Testis (tissue), 3 donors: ENCODE measurements around the gene SPRN. TPM values are rescaled to one million over a fixed set of nuclear protein-coding genes. Genes with fewer than 3 reads are reported as not detected.

Experiments
- DNase-seq: peaks from one replicate; pipeline ENCODE4 v3.0.0-alpha.2; 2019
- H3K27ac ChIP-seq, 2 donors: fragments of 200-600 bp; sonication (generic); one replicate each; pipeline ENCODE4 v1.5.1; 2019
- H3K27me3 ChIP-seq: fragments of 200-600 bp; sonication (generic); one replicate; pipeline ENCODE4 v1.5.1; 2019
- H3K36me3 ChIP-seq: fragments of 200-600 bp; sonication (generic); one replicate; pipeline ENCODE4 v1.5.1; 2017; ENCODE audit warnings: low read depth; ENCODE audit errors: missing control alignments
- H3K4me1 ChIP-seq: fragments of 200-600 bp; sonication (generic); one replicate; pipeline ENCODE4 v1.5.1; 2019
- H3K4me3 ChIP-seq, 2 donors: fragments of 200-600 bp; sonication (generic); one replicate each; pipeline ENCODE4 v1.5.1; 2017 to 2019
- H3K9me3 ChIP-seq: fragments of 200-600 bp; sonication (generic); one replicate; pipeline ENCODE4 v1.5.1; 2017
- CTCF ChIP-seq, 3 experiments: fragments of 450-650 bp in 2 of 3; fragments of 200-600 bp in 1 of 3; sonication (generic) in 1 of 3; IDR thresholded peaks; one replicate each; pipeline ENCODE4 v1.5.1; 2016 to 2019; ENCODE audit warnings: antibody characterized with exemption in 3 of 3, mild to moderate bottlenecking in 2 of 3, moderate library complexity in 1 of 3
- POLR2A ChIP-seq: fragments of 450-650 bp; IDR thresholded peaks from one replicate; pipeline ENCODE4 v1.6.1; 2017; ENCODE audit warnings: antibody characterized with exemption, mild to moderate bottlenecking, moderate library complexity
- whole genome bisulfite sequencing, 2 donors: methylation state at CpG; one replicate each; pipeline ENCODE4 v1.1.5; 2018; 5-methylcytosine and 5-hydroxymethylcytosine counted together
- intact Hi-C: fragments of 100-400 bp; cut with DNase I; formaldehyde crosslinking; loops from one replicate; pipeline ENCODE4 v1.15.1; 2023; ENCODE audit warnings: low total_unique reads
- polyA plus RNA-seq: library from polyadenylated mRNA; stranded (reverse); fragments of 350-450 nt; fragmentation: Illumina TruSeq; extraction: RNeasy Lipid Tissue Mini Kit (QIAGEN cat#74804); gene quantifications from one replicate; pipeline ENCODE4 v1.2.3, GENCODE V29; 2014; ENCODE audit warnings: low read depth, low replicate concordance; ENCODE audit not compliant: insufficient read depth
- total RNA-seq, 2 donors: library from RNA; depleted of rRNA; stranded (reverse); fragments of >200 nt; gene quantifications; one replicate each; pipeline ENCODE4 v1.2.3, GENCODE V29; 2016

The SPRN gene
- total and polyA plus RNA-seq, 3 donors from 2014 or later, result 1.7 to 2.7 (median 1.8) TPM

GRCh38 chr10:133460208-133460769 lies 35.9 kb upstream of the SPRN start:
- no peak overlapping the region for H3K27ac ChIP-seq
- intact Hi-C loops, result no loop called here
- H3K4me3 ChIP-seq, result peak overlapping the region in 1 of 2 donors; percentile 15
- no peaks in the 10 kb centered on the region for H3K36me3 ChIP-seq
- TF ChIP-seq CTCF (IDR thresholded peaks at IDR 0.05) (no peak), POLR2A (no peak)
- 72 to 78% methylated on average over 12 to 14 of the region's 14 CpGs for WGBS, 2 donors
- no peaks in the 10 kb centered on the region for H3K9me3 ChIP-seq
- H3K27me3 ChIP-seq, result no peaks in the 10 kb centered on the region
- H3K4me1 ChIP-seq, result no peaks in the 10 kb centered on the region
- no peak for DNase-seq

- Histone ChIP-seq H3K36me3 (no peaks in the 10 kb centered on the region), H3K4me3 (peak overlapping the region in 1 of 2 donors; percentile 15), H3K27me3 (no peaks in the 10 kb centered on the region), H3K4me1 (no peaks in the 10 kb centered on the region), H3K27ac (no peak overlapping the region), H3K9me3 (no peaks in the 10 kb centered on the region)
- intact Hi-C loops, result no loop called here
- TF ChIP-seq CTCF (IDR thresholded peaks at IDR 0.05) (no peak), POLR2A (no peak)
- no peak for DNase-seq
- 74 to 78% methylated on average over 7 to 49 of the region's 81 CpGs for whole genome bisulfite sequencing, 2 donors
These were observed 35.2 kb upstream of the SPRN start for GRCh38 chr10:133459454-133460207.

- intact Hi-C loops, result no loop called here
- Histone ChIP-seq H3K36me3 (no peaks in the 10 kb centered on the region), H3K4me3 (no peak overlapping the region), H3K27me3 (no peaks in the 10 kb centered on the region), H3K9me3 (no peaks in the 10 kb centered on the region), H3K27ac (no peak overlapping the region), H3K4me1 (no peaks in the 10 kb centered on the region)
- 79 to 83% methylated on average over 7 to 21 of the region's 21 CpGs for WGBS, 2 donors
- TF ChIP-seq CTCF (IDR thresholded peaks at IDR 0.05) (no peak), POLR2A (no peak)
- no peak for DNase-seq
These were observed 34.5 kb upstream of the SPRN start for GRCh38 chr10:133458710-133459453.

- no peak overlapping the region for H3K27ac ChIP-seq
- TF ChIP-seq POLR2A (no peak), CTCF (IDR thresholded peaks at IDR 0.05) (no peak)
- no peaks in the 10 kb centered on the region for H3K36me3 ChIP-seq
- no peak overlapping the region for H3K4me3 ChIP-seq
- no peak for DNase-seq
- 89 to 92% methylated on average over 25 to 34 of the region's 40 CpGs for WGBS, 2 donors
- H3K4me1 ChIP-seq, result no peaks in the 10 kb centered on the region
- H3K27me3 ChIP-seq, result no peaks in the 10 kb centered on the region
- intact Hi-C loops, result no loop called here
- no peaks in the 10 kb centered on the region for H3K9me3 ChIP-seq
These were observed 33.7 kb upstream of the SPRN start for GRCh38 chr10:133458021-133458709.
